Sigmoid colon (tissue), 7 donors: ENCODE results near the gene PTPN20. TPM values are rescaled to one million over a fixed set of nuclear protein-coding genes. Genes with fewer than 3 reads are reported as not detected.
A peak's percentile ranks its signal among the peaks of the same experiment; 100 is the strongest.

ENCODE experiments used
- DNase-seq: peaks from one replicate; pipeline ENCODE4 v3.0.0-alpha.2; 2019
- H3K27ac ChIP-seq, 4 donors: fragments of 200-600 bp; sonication (generic); one replicate each; pipeline ENCODE4 v1.5.1; 2016 to 2019; ENCODE audit warnings: mild to moderate bottlenecking in 1 of 4
- H3K27me3 ChIP-seq, 3 donors: fragments of 200-600 bp; sonication (generic); one replicate each; pipeline ENCODE4 v1.5.1; 2019; ENCODE audit warnings: mild to moderate bottlenecking in 1 of 3
- H3K36me3 ChIP-seq, 4 donors: fragments of 200-600 bp; sonication (generic); one replicate each; pipeline ENCODE4 v1.5.1; 2016 to 2019
- H3K4me1 ChIP-seq, 4 donors: fragments of 200-600 bp; sonication (generic); one replicate each; pipeline ENCODE4 v1.5.1; 2017 to 2019
- H3K4me3 ChIP-seq, 4 donors: fragments of 200-600 bp; sonication (generic); one replicate each; pipeline ENCODE4 v1.5.1; 2017 to 2019; ENCODE audit warnings: mild to moderate bottlenecking in 2 of 4, moderate library complexity in 1 of 4
- H3K9me3 ChIP-seq, 4 donors: fragments of 200-600 bp in 3 of 4; sonication (generic) in 3 of 4; one replicate each; pipeline versions ENCODE4 v1.5.1 to v1.6.1; 2013 to 2019
- EP300 ChIP-seq, 4 donors: sonication (generic); formaldehyde crosslinking; IDR thresholded peaks; one replicate each; pipeline ENCODE4 v1.6.1; 2017; ENCODE audit warnings: antibody characterized with exemption in 4 of 4
- POLR2A ChIP-seq, 2 donors: fragments of 450-650 bp; IDR thresholded peaks; one replicate each; pipeline ENCODE4 v1.6.1; 2016; ENCODE audit warnings: antibody characterized with exemption in 2 of 2, mild to moderate bottlenecking in 2 of 2, moderate library complexity in 2 of 2
- POLR2AphosphoS5 ChIP-seq, 4 donors: sonication (generic); formaldehyde crosslinking; IDR thresholded peaks; one replicate each; pipeline ENCODE4 v1.6.1; 2017; ENCODE audit warnings: antibody characterized with exemption in 4 of 4
- WGBS, 2 donors: extraction: QIAGEN DNeasy Blood & Tissue Kit; methylation state at CpG; one replicate each; pipeline ENCODE4 v1.1.7; 2013; 5-methylcytosine and 5-hydroxymethylcytosine counted together
- intact Hi-C: fragments of 100-400 bp; cut with DNase I; formaldehyde crosslinking; loops from one replicate; pipeline ENCODE4 v1.15.1; 2023
- polyA plus RNA-seq, 3 donors: library from polyadenylated mRNA; stranded (reverse); fragments of 200-250 nt; gene quantifications; one replicate each; pipeline ENCODE4 v1.2.3, GENCODE V29; 2013
- total RNA-seq, 4 donors: library from RNA; depleted of rRNA; stranded (reverse); fragments of >200 nt; gene quantifications; one replicate each; pipeline ENCODE4 v1.1.0, GENCODE V29; 2016
- TF ChIP-seq, protein P1 (sequence below), 4 experiments: fragments of 450-650 bp in 3 of 4; fragments of 200-600 bp in 1 of 4; IDR thresholded peaks; one replicate each; pipeline ENCODE4 v1.5.1; 2016 to 2019; ENCODE audit warnings: antibody characterized with exemption in 4 of 4, mild to moderate bottlenecking in 3 of 4, moderate library complexity in 2 of 4
- donor health status: healthy with polysubstance abuse.
- donor health status: Bipolar disorder and iron deficiency.
- donor health status: healthy.

PTPN20 gene
- total and polyA plus RNA-seq, 7 donors, result 0.50 to 3.0 (median 1.4) TPM; not detected in 1

DNA sequence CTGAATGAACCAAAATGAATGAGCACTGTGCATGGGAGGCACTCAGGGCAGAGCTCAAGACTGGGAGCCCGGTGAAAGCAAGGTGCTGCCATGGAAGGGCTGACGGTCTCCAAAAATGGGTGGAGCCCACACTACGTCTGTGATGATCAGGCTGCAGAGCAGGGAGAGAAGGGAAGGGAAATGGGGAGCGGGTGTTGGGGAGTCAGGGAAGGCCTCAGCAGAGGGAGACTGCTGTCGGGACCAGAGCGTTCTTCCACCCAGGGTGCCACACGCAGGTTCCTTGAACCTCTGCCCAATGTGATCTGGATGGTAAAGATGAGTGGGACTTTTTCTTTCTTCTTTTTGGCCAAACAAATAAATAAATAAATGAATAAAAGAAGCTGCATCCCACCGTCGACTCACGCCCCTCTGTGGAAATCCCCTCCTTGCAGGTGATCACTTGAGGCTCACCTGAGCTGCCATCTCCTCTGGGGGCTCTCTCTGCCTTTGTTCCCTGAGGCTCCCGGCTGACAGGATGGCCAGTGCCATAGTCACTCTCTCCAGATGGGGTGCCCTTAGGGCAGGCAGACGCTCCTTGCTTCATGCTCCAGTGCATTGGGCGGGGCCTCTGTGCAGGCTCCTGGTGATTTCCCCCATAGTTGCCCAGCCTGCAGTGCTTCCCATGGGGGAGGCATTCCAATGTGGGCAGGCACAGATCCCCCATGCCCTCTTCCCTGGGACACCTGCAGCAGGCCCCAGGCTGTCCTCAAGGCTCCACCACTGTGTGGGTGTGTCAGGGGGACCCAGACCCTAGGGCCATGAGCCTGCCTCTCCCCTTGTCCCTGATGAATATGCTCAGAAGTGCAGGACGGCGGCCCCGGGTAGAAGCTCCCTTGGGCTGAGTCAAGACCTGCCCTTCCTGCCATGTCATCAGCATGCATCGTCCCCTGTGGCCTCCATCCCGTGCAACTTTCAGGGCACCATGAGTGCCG lies 131.8 kb downstream of the PTPN20 start:
- Histone ChIP-seq H3K9me3 (no peaks in the 10 kb centered on the region), H3K4me1 (no peaks in the 10 kb centered on the region), H3K27ac (no peak overlapping the region), H3K27me3 (no peaks in the 10 kb centered on the region), H3K4me3 (no peak overlapping the region), H3K36me3 (no peaks in the 10 kb centered on the region)
- peak; percentile 53 for DNase-seq
- WGBS, 2 donors, result 85 to 87% methylated on average over 19 of the region's 19 CpGs
- intact Hi-C loops, result no loop called here
- TF ChIP-seq POLR2A (IDR thresholded peaks at IDR 0.05), result no peak
- TF ChIP-seq EP300 (IDR thresholded peaks at IDR 0.05), result no peak
- TF ChIP-seq POLR2AphosphoS5 (IDR thresholded peaks at IDR 0.05), result no peak
- TF ChIP-seq, protein P1, sequence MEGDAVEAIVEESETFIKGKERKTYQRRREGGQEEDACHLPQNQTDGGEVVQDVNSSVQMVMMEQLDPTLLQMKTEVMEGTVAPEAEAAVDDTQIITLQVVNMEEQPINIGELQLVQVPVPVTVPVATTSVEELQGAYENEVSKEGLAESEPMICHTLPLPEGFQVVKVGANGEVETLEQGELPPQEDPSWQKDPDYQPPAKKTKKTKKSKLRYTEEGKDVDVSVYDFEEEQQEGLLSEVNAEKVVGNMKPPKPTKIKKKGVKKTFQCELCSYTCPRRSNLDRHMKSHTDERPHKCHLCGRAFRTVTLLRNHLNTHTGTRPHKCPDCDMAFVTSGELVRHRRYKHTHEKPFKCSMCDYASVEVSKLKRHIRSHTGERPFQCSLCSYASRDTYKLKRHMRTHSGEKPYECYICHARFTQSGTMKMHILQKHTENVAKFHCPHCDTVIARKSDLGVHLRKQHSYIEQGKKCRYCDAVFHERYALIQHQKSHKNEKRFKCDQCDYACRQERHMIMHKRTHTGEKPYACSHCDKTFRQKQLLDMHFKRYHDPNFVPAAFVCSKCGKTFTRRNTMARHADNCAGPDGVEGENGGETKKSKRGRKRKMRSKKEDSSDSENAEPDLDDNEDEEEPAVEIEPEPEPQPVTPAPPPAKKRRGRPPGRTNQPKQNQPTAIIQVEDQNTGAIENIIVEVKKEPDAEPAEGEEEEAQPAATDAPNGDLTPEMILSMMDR (IDR thresholded peaks at IDR 0.05), result no peak

DNA sequence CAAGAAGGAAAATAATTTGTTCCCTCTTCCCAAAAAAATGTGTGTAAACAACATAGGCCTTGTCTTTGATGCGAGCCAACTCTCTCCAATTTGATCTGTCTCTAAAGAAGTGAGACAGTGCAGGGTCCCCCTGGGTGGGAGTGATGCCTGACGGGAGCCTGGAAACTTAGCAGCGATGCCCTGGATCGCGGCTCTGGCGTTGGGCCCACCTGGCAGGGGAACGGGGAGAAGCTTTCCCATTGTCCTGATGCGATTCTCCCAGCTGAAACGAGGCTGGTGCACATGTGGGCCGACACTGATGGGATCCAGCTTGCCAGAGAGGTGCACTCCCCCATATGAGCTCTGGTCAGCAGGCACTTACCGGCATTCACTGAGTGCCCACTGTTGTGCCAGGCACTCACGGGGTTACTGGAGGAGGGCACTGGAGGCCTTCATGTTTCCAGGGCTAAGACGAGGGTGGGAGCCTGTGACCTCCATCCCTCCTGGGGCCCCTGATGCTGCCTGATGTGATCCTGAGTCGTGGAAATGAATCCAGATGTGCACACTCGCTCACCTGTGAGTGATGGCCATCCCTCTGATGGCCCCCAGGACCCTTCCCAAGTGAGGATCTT lies 132.8 kb downstream of the PTPN20 start:
- DNase-seq, result no peak
- Histone ChIP-seq H3K4me3 (no peak overlapping the region), H3K4me1 (no peaks in the 10 kb centered on the region), H3K27ac (no peak overlapping the region), H3K27me3 (no peaks in the 10 kb centered on the region), H3K9me3 (no peaks in the 10 kb centered on the region), H3K36me3 (no peaks in the 10 kb centered on the region)
- intact Hi-C loops, result no loop called here
- 84 to 90% methylated on average over 15 of the region's 15 CpGs for WGBS, 2 donors
- no peak for TF ChIP-seq POLR2AphosphoS5 (IDR thresholded peaks at IDR 0.05)
- TF ChIP-seq POLR2A (IDR thresholded peaks at IDR 0.05), result no peak
- no peak for TF ChIP-seq EP300 (IDR thresholded peaks at IDR 0.05)

DNA sequence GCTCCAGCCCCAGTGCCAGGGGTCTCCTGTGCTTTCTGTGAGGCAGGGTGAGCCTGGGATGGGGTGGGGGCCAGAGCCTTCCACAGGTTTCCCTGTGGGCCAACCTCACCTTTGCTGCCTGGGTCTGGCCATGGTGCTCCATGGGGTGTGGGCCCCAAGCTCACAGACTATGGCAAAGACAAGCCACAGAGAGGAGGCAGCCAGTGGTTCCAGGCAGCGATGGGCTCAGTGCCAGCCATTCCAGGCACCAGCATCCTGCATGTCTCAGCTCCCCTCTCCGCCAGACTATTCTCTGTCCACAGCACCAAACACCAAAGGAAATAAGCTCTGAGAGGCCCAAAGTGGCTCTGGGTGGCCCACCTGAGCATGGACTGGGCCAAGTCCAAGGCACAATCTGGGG lies 133.5 kb downstream of the PTPN20 start:
- intact Hi-C loops, result no loop called here

DNA sequence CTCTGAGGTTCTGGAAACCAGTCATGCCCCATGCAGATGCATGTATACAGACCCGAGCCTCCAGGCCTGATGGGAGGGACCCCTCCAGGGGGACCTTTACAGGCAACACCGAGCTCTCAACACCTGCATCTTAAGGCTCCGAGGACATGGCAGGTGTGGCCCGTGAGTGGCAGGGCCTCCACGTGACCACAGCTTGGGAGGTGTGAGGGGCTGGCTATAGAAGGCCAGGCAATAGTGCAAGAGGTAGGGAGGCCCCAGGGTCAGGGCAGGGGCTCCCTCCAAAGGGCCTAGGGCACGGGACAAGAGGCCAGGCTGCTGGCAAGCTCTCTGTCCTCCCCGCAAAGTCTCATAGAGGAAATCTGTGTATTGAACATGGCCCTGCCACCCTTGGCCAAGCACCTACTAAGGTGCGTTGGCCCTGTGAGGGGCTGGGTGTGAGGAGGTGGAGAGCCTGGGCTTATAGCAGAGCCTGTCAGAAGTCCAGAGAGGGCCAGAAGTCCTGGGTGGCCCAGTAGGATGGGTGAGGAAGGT lies 134.2 kb downstream of the PTPN20 start:
- Histone ChIP-seq H3K27me3 (no peaks in the 10 kb centered on the region), H3K4me1 (no peaks in the 10 kb centered on the region), H3K36me3 (no peaks in the 10 kb centered on the region), H3K4me3 (no peak overlapping the region), H3K27ac (no peak overlapping the region), H3K9me3 (no peaks in the 10 kb centered on the region)
- peak; percentile 59 for DNase-seq
- intact Hi-C loops, result no loop called here
- 91 to 92% methylated on average over 8 of the region's 8 CpGs for WGBS, 2 donors
- TF ChIP-seq EP300 (IDR thresholded peaks at IDR 0.05) (no peak), POLR2A (IDR thresholded peaks at IDR 0.05) (no peak), POLR2AphosphoS5 (IDR thresholded peaks at IDR 0.05) (no peak)
- TF ChIP-seq, protein P1 (IDR thresholded peaks at IDR 0.05), result no peak

More for the DNA sequence above, 133.5 kb downstream of the PTPN20 start:
- TF ChIP-seq POLR2AphosphoS5 (IDR thresholded peaks at IDR 0.05) (no peak), POLR2A (IDR thresholded peaks at IDR 0.05) (no peak), EP300 (IDR thresholded peaks at IDR 0.05) (no peak)
- TF ChIP-seq, protein P1 (IDR thresholded peaks at IDR 0.05), result no peak
- no peak overlapping the region for H3K27ac ChIP-seq
- DNase-seq, result peak; percentile 63
- H3K4me1 ChIP-seq, result no peaks in the 10 kb centered on the region
- H3K27me3 ChIP-seq, result no peaks in the 10 kb centered on the region
- H3K36me3 ChIP-seq, result no peaks in the 10 kb centered on the region
- H3K9me3 ChIP-seq, result no peaks in the 10 kb centered on the region
- no peak overlapping the region for H3K4me3 ChIP-seq
- WGBS, 2 donors, result 91 to 93% methylated on average over 2 of the region's 2 CpGs
